OCI-LY1 (cell line): ENCODE measurements around the gene SCAI.
"Not testable (repeated sequence)": the region's sequence is repeated elsewhere in the genome, so short reads cannot be mapped to it uniquely, and the experiment has no call there.

Experiments
- H2AFZ ChIP-seq: fragments of 200-600 bp; sonication (generic), shearing (Covaris generic); 2 replicates; pipeline ENCODE4 v1.6.0; 2014; ENCODE audit warnings: antibody characterized with exemption, mild to moderate bottlenecking, low read length
- H3F3A ChIP-seq: fragments of 200-600 bp; sonication (generic), shearing (Covaris generic); 2 replicates; pipeline ENCODE4 v1.6.0; 2014; ENCODE audit warnings: mild to moderate bottlenecking, antibody characterized with exemption, low read length, moderate library complexity; ENCODE audit not compliant: insufficient read depth
- H3K27ac ChIP-seq: fragments of 200-600 bp; sonication (generic); 2 replicates; pipeline ENCODE4 v1.5.1; 2014; ENCODE audit warnings: low read length, mixed run types, mild to moderate bottlenecking, low read depth; ENCODE audit not compliant: poor library complexity, severe bottlenecking
- H3K27me3 ChIP-seq: fragments of 200-600 bp; sonication (generic); 2 replicates; pipeline ENCODE4 v1.6.0; 2014; ENCODE audit warnings: antibody characterized with exemption, mild to moderate bottlenecking, low read length, moderate library complexity; ENCODE audit not compliant: insufficient read depth
- H3K36me3 ChIP-seq: fragments of 200-600 bp; sonication (generic); 2 replicates; pipeline ENCODE4 v1.6.1; 2014; ENCODE audit warnings: mild to moderate bottlenecking, antibody characterized with exemption, low read length, moderate library complexity, mixed read lengths; ENCODE audit not compliant: insufficient read depth
- H3K4me1 ChIP-seq: fragments of 200-600 bp; sonication (generic); 2 replicates; pipeline ENCODE4 v1.5.1; 2014; ENCODE audit warnings: mild to moderate bottlenecking, low read length, moderate library complexity; ENCODE audit not compliant: insufficient read depth, severe bottlenecking
- H3K4me2 ChIP-seq: fragments of 200-600 bp; sonication (generic), shearing (Covaris generic); 2 replicates; pipeline ENCODE4 v1.6.1; 2014; ENCODE audit warnings: low read length
- H3K4me3 ChIP-seq: fragments of 200-600 bp; sonication (generic); 2 replicates; pipeline ENCODE4 v1.5.1; 2014; ENCODE audit warnings: low read length, low read depth, mild to moderate bottlenecking, mixed read lengths; ENCODE audit not compliant: poor library complexity, severe bottlenecking
- H3K79me2 ChIP-seq: fragments of 200-600 bp; shearing (Covaris generic); 2 replicates; pipeline ENCODE4 v1.6.1; 2016; ENCODE audit warnings: mixed run types, low read length, mixed read lengths; ENCODE audit not compliant: insufficient read depth
- H3K9ac ChIP-seq: fragments of 200-600 bp; sonication (generic), shearing (Covaris generic); 2 replicates; pipeline ENCODE4 v1.6.1; 2014; ENCODE audit warnings: mild to moderate bottlenecking, low read length, mixed read lengths
- H3K9me2 ChIP-seq: fragments of 200-600 bp; sonication (generic), shearing (Covaris generic); 2 replicates; pipeline ENCODE4 v1.6.1; 2014; ENCODE audit warnings: low read depth, mild to moderate bottlenecking, low read length, mixed read lengths
- H3K9me3 ChIP-seq: fragments of 200-600 bp; shearing (Covaris generic); 2 replicates; pipeline ENCODE4 v1.6.1; 2014; ENCODE audit warnings: low read length, mixed read lengths
- H4K20me1 ChIP-seq: fragments of 200-600 bp; sonication (generic), shearing (Covaris generic); 2 replicates; pipeline ENCODE4 v1.6.0; 2016; ENCODE audit warnings: mild to moderate bottlenecking, low read length; ENCODE audit not compliant: insufficient read depth
- CTCF ChIP-seq: fragments of 200-600 bp; sonication (generic), shearing (Covaris generic); IDR thresholded peaks from 2 replicates; pipeline ENCODE4 v1.5.1; 2017; ENCODE audit warnings: mild to moderate bottlenecking, antibody characterized with exemption, low read length, moderate library complexity, mixed read lengths
- EZH2 ChIP-seq: fragments of 200-600 bp; sonication (generic), shearing (Covaris generic); IDR thresholded peaks from 2 replicates; pipeline ENCODE4 v1.8.0; 2017; ENCODE audit warnings: borderline replicate concordance, mixed run types, mild to moderate bottlenecking, antibody characterized with exemption, low read length, moderate library complexity, mixed read lengths

SCAI gene

GRCh38 chr9:125110464-125110863 is 32.9 kb downstream of the SCAI start:
- no peak overlapping the region for H3K9ac ChIP-seq
- no peaks in the 10 kb centered on the region for H3K27me3 ChIP-seq
- peaks cover 15% of the 10 kb centered on the region for H3K9me3 ChIP-seq
- H4K20me1 ChIP-seq = no peaks in the 10 kb centered on the region
- no peaks in the 10 kb centered on the region for H3K4me1 ChIP-seq
- peaks cover 33% of the 10 kb centered on the region for H3K36me3 ChIP-seq
- H3F3A ChIP-seq = no peaks in the 10 kb centered on the region
- no peaks in the 10 kb centered on the region for H3K9me2 ChIP-seq
- no peak overlapping the region for H3K4me3 ChIP-seq
- no peak overlapping the region for H2AFZ ChIP-seq
- TF ChIP-seq EZH2 (no peak), CTCF (no peak)
- H3K4me2 ChIP-seq = no peak overlapping the region
- no peak overlapping the region for H3K27ac ChIP-seq
- H3K79me2 ChIP-seq = peaks cover 8% of the 10 kb centered on the region; the same call in 1 of the 2 replicates

- not testable (repeated sequence) for H3K79me2 ChIP-seq, H3K27ac ChIP-seq
- peaks cover 13% of the 10 kb centered on the region for H3K9me3 ChIP-seq
These were observed 34.8 kb downstream of the SCAI start for GRCh38 chr9:125108541-125108940.

GRCh38 chr9:125106285-125106893 is 36.9 kb downstream of the SCAI start:
- Histone ChIP-seq H2AFZ (no peak overlapping the region), H3K9ac (no peak overlapping the region), H3K9me2 (no peaks in the 10 kb centered on the region), H3K79me2 (no peaks in the 10 kb centered on the region), H3K27me3 (no peaks in the 10 kb centered on the region), H3K9me3 (0 out of 2 replicates have a peak, but pooled peaks cover 2% of the 10 kb centered on the region), H3K36me3 (peaks cover 8% of the 10 kb centered on the region), H3F3A (no peaks in the 10 kb centered on the region), H3K4me3 (no peak overlapping the region), H3K4me1 (no peaks in the 10 kb centered on the region), H3K27ac (no peak overlapping the region), H3K4me2 (no peak overlapping the region), H4K20me1 (no peaks in the 10 kb centered on the region)
- TF ChIP-seq EZH2 = no peak
- TF ChIP-seq CTCF = no peak

More at GRCh38 chr9:125108541-125108940, 34.8 kb downstream of the SCAI start:
- H3F3A ChIP-seq, H3K9ac ChIP-seq, H4K20me1 ChIP-seq, H3K4me3 ChIP-seq, H3K4me1 ChIP-seq, H3K27me3 ChIP-seq, H3K9me2 ChIP-seq, H2AFZ ChIP-seq, H3K4me2 ChIP-seq: not testable (repeated sequence)
- H3K36me3 ChIP-seq = peaks cover 19% of the 10 kb centered on the region
